Activated T-helper 2 cell treated with anti-CD3 and anti-CD28 coated beads, Interferon-gamma antibody, Interleukin-2, Interleukin-4, amounts not matched to agents 10 μg/mL and 5 μg/mL and 100 μg/mL, durations not matched to agents 14 hours and 24 hours and 36 hours (primary cell): ENCODE data around the gene METTL16. TPM values are rescaled to one million over a fixed set of nuclear protein-coding genes. Genes with fewer than 3 reads are reported as not detected.
"Not testable (repeated sequence)": the region's sequence is repeated elsewhere in the genome, so short reads cannot be mapped to it uniquely, and the experiment has no call there.

Experiments used
- DNase-seq: peaks from one replicate; pipeline ENCODE4 v3.0.0; 2021; ENCODE audit warnings: low spot score
- H3K27ac Mint-ChIP-seq: one replicate; pipeline ENCODE4 v1.8.0; 2021; ENCODE audit warnings: mixed read lengths
- H3K27me3 Mint-ChIP-seq: one replicate; pipeline ENCODE4 v1.8.0; 2021; ENCODE audit warnings: low read depth, mixed read lengths
- H3K36me3 Mint-ChIP-seq: one replicate; pipeline ENCODE4 v1.8.0; 2021; ENCODE audit warnings: low read depth, mixed read lengths
- H3K4me1 Mint-ChIP-seq: one replicate; pipeline ENCODE4 v1.8.0; 2021; ENCODE audit warnings: low read depth, mixed read lengths
- H3K4me3 Mint-ChIP-seq: one replicate; pipeline ENCODE4 v1.8.0; 2021; ENCODE audit warnings: low read depth, mild to moderate bottlenecking, moderate library complexity, mixed read lengths
- H3K9me3 Mint-ChIP-seq: one replicate; pipeline ENCODE4 v1.8.0; 2021; ENCODE audit warnings: mixed read lengths
- intact Hi-C: fragments of 100-400 bp; cut with micrococcal nuclease; formaldehyde crosslinking; loops from one replicate; pipeline ENCODE4 v1.15.1; 2023
- total RNA-seq: library from RNA; stranded (reverse); gene quantifications from 2 replicates; pipeline ENCODE4 v1.2.3, GENCODE V29; 2022

Gene METTL16
- total RNA-seq, 1 donor from 2014 or later: 49.2 TPM

DNA sequence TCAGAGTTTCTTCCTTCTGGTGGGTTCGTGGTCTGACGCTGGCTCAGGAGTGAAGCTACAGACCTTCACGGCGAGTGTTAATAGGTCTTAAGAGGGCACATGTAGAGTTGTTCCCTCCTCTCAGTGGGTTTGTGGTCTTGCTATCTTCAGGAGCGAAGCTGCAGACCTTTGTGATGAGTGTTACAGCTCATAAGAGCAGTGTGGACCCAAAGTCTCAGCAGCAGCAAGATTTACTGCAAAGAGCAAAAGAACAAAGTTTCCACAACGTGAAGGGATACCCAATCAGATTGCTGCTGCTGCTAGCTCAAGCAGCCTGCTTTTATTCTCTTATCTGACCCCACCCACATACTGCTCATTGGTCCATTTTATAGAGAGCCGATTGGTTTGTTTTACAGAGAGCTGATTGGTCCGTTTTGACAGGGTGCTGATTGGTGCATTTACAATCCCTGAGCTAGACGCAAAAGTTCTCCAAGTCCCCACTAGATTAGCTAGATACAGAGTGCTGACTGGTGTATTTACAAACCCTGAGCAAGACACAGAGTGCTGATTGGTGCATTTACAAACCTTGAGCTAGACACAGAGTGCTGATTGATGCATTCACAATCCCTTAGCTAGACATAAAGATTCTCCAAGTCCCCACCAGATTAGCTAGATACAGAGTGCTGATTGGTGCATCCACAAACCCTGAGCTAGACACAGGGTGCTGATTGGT is 19.7 kb upstream of the METTL16 start:
- intact Hi-C loops, H3K27ac Mint-ChIP-seq, H3K9me3 Mint-ChIP-seq, DNase-seq, H3K4me1 Mint-ChIP-seq, H3K27me3 Mint-ChIP-seq, H3K36me3 Mint-ChIP-seq: not testable (repeated sequence)
- peak overlapping the region; percentile 50 for H3K4me3 Mint-ChIP-seq

DNA sequence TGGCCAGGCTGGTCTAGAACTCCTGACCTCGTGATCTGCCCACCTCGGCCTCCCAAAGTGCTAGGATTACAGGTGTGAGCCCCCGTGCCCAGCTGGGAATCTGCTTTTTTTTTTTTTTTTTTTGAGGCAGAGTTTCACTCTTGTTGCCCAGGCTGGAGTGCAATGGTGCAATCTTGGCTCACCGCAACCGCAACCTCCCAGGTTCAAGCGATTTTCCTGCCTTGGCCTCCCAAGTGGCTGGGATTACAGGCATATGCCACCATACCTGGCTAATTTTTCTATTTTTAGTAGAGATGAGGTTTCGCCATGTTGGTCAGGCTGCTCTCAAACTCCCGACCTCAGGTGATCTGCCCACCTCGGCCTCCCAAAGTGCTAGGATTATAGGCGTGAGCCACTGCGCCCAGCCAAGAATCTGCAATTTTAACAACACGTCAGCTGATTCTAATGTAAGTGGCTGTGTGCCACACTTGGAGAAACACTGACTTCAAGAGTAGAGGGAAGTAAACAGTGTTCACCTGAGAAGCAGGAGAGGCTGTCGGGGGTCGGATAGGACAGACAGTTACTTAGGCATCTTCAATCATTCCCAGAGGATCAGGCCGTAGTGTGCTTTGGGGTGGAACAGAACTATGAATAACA is 10.2 kb upstream of the METTL16 start:
- DNase-seq, H3K36me3 Mint-ChIP-seq, H3K4me1 Mint-ChIP-seq, H3K9me3 Mint-ChIP-seq, intact Hi-C loops, H3K4me3 Mint-ChIP-seq, H3K27me3 Mint-ChIP-seq, H3K27ac Mint-ChIP-seq: not testable (repeated sequence)

DNA sequence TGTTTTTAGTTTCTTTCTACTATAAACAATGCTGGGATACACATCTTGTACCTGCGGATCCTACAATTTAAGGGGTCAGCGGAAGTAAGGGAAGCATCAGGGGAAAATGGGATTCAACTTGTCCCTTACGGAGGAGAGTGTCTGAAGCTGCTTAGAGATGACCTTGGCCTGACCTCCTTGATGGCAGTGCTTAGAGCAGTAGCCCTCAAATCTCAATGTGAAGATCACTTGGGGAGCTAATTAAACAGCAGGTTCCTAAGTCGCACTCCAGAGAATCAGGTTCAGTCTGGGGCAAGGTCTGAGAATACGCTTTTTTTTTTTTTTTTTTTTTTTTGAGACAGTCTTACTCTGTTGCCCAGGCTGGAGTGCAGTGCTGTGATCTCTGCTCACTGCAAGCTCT is 9.6 kb upstream of the METTL16 start:
- Mint-ChIP-seq H3K36me3 (no peaks in the 10 kb centered on the region), H3K4me1 (no peaks in the 10 kb centered on the region), H3K9me3 (no peaks in the 10 kb centered on the region), H3K27me3 (peaks cover under 1% of the 10 kb centered on the region), H3K27ac (no peak overlapping the region), H3K4me3 (no peak overlapping the region)
- intact Hi-C loops: no loop called here
- DNase-seq: no peak

DNA sequence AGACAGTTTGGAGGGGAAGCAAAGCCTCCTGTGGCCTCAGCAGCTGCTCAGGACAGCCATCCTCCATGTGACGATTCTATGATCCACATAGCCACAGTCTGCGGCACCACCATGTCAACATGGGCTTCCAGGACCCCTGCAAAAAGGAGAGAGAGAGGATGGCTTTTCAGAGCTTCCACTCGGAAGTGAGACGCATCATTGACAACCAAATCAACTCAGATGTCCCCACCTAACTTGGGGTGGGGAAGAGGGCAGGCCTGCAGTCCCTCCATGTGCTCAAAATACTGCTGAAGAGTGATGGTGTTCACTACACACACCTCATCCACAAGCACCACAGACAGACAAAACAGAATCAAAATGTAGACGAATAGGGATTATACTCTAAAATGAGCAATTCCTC is 5.9 kb upstream of the METTL16 start:
- peaks cover 3% of the 10 kb centered on the region for H3K4me1 Mint-ChIP-seq
- no peaks in the 10 kb centered on the region for H3K36me3 Mint-ChIP-seq

DNA sequence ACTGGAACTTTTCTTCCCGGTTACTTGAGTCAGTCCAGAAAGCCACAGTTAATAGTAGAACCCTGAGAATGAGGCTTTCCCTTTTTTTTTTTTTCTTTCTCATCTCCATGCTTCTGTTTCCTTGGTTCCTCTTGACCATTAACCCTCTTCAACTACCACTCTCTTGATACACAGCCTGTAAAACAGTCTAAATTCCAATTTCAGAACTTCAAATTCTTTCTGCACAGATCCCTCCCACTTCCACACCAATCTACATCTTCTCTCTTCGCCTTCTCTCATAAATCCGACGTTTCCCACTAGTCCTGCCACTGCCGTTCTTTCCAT is 588 bp downstream of the METTL16 start:
- Mint-ChIP-seq H3K4me1 (peaks cover 17% of the 10 kb centered on the region), H3K27me3 (peaks cover under 1% of the 10 kb centered on the region), H3K27ac (no peak overlapping the region), H3K36me3 (peaks cover 16% of the 10 kb centered on the region), H3K9me3 (no peaks in the 10 kb centered on the region), H3K4me3 (no peak overlapping the region)
- intact Hi-C loops: loop anchor here (2.0 kb wide), 2 partner anchors 82 to 118 kb away; partner anchors contain the start of gene PAFAH1B1
- no peak for DNase-seq

More for the DNA sequence above, 5.9 kb upstream of the METTL16 start:
- Mint-ChIP-seq H3K27ac (no peak overlapping the region), H3K27me3 (peaks cover 2% of the 10 kb centered on the region), H3K9me3 (no peaks in the 10 kb centered on the region), H3K4me3 (no peak overlapping the region)
- intact Hi-C loops: no loop called here
- DNase-seq: no peak

DNA sequence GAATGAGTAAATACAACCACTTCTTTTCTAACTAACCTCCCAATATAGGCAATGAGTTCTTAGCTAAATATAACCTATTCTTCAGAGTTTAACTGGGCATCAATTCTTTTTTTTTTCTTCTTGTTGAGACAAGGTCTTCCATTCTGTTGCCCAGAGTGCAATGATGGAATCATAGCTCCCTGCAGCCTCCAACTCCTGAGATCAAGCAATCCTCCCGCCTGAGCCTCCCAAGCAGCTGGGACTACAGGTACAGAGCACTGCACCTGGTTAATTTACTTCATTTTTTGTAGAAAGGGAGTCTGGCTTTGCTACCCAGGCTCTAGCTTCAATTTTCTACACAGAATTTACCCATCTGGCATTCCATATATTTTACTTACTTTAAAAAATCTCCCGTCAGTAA is 1.1 kb downstream of the METTL16 start:
- intact Hi-C loops: loop anchor here (2.0 kb wide), 2 partner anchors 82 to 118 kb away; partner anchors contain the start of gene PAFAH1B1
- Mint-ChIP-seq H3K4me1 (peaks cover 17% of the 10 kb centered on the region), H3K4me3 (no peak overlapping the region), H3K27me3 (no peaks in the 10 kb centered on the region), H3K27ac (peak overlapping the region; percentile 62), H3K9me3 (no peaks in the 10 kb centered on the region), H3K36me3 (peaks cover 22% of the 10 kb centered on the region)
- no peak for DNase-seq

DNA sequence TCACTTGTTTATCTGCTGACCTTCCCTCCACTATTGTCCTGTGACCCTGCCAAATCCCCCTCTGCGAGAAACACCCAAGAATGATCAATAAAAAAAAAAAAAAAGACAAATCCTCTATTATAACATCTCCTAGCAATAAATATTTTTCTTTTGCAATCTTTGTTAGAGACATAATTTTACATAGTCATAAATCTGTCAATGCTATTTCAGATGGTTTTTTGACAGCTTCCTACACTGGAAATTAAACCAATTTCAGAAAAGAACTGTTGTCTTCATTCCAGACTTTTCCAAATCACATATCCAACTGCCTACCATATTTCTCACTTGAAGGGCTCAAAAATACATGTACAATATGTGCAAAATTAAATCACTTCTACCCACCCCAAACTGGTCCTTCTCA is 3.7 kb downstream of the METTL16 start:
- peaks cover 4% of the 10 kb centered on the region for H3K9me3 Mint-ChIP-seq
- no peak overlapping the region for H3K4me3 Mint-ChIP-seq
- peaks cover 32% of the 10 kb centered on the region for H3K36me3 Mint-ChIP-seq
- intact Hi-C loops: no loop called here
- H3K27me3 Mint-ChIP-seq: no peaks in the 10 kb centered on the region
- H3K27ac Mint-ChIP-seq: no peak overlapping the region
- DNase-seq: no peak
- peaks cover 20% of the 10 kb centered on the region for H3K4me1 Mint-ChIP-seq

DNA sequence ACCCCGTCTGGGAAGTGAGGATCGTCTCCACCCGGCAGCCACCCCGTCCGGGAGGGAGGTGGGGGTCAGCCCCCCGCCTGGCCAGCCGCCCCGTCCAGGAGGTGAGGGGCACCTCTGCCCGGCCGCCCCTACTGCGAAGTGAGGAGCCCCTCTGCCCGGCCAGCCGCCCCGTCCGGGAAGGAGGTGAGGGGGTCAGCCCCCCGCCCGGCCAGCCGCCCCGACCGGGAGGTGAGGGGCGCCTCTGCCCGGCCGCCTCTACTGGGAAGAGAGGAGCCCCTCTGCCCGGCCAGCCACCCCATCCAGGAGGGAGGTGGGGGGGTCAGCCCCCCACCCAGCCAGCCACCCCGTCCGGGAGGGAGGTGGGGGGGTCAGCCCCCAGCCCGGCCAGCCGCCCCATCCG is 4.7 kb downstream of the METTL16 start:
- Mint-ChIP-seq H3K4me1 (peaks cover 19% of the 10 kb centered on the region), H3K36me3 (peaks cover 37% of the 10 kb centered on the region)
- H3K27ac Mint-ChIP-seq, H3K4me3 Mint-ChIP-seq, DNase-seq, intact Hi-C loops, H3K27me3 Mint-ChIP-seq, H3K9me3 Mint-ChIP-seq: not testable (repeated sequence)

DNA sequence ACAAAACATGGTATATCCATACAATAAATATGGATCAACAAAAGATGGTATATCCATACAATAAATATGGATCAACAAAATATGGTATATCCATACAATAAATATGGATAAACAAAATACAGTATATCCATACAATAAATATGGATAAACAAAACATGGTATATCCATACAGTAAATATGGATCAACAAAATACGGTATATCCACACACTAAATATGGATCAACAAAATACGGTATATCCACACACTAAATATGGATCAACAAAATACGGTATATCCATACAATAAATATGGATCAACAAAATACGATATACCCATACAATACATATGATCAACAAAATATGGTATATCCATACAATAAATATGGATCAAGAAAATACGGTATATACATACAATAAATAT is 8.1 kb downstream of the METTL16 start:
- Mint-ChIP-seq H3K9me3 (peaks cover 4% of the 10 kb centered on the region), H3K27me3 (no peaks in the 10 kb centered on the region), H3K27ac (no peak overlapping the region), H3K4me3 (no peak overlapping the region), H3K36me3 (peaks cover 39% of the 10 kb centered on the region), H3K4me1 (peaks cover 9% of the 10 kb centered on the region)
- no peak for DNase-seq
- intact Hi-C loops: no loop called here

DNA sequence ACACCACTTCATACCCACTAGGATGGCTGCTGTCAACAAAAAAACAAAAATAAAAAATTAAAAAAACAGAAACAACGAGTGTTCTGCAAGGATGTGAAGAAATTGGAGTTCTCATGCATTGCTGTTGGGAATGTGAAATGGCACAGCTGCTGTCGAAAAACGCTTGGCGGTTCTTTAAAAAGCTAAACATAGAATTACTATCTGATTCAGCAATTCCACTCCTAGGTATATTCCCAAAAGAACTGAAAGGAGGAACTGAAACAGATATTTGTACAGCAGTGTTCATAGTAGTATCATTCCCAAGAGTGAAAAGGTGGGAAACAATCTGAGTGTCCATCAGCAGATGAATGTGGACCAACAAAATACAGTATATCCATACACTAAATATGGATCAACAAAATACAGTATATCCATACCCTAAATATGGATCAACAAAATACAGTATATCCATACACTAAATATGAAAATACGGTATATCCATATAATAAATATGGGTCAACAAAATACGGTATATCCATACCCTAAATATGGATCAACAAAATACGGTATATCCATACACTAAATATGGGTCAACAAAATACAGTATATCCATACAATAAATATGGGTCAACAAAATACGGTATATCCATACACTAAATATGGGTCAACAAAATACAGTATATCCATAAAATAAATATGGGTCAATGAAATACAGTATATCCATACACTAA is 8.7 kb downstream of the METTL16 start:
- Mint-ChIP-seq H3K27ac (no peak overlapping the region), H3K27me3 (no peaks in the 10 kb centered on the region), H3K4me1 (peaks cover 4% of the 10 kb centered on the region), H3K4me3 (no peak overlapping the region), H3K36me3 (peaks cover 33% of the 10 kb centered on the region), H3K9me3 (peaks cover 4% of the 10 kb centered on the region)
- no peak for DNase-seq
- intact Hi-C loops: no loop called here

DNA sequence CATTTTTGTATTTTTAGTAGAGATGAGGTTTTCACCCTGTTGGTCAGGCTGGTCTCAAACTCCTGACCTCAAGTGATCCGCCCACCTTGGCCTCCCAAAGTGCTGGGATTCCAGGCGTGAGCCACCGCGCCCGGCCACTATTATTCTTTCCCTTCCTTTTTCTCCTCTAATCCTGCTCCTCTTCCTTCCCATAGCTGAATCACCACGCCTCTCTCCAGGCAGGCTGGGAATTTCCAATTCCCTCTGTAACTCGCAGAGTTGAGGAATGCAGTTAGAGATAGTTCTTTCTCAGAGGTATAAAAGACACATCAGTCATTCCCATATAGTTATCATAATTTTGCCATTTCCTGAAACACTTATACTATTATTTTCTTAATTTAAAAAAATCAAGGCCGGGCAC is 11.2 kb downstream of the METTL16 start:
- Mint-ChIP-seq H3K9me3 (peaks cover 4% of the 10 kb centered on the region), H3K36me3 (peaks cover 27% of the 10 kb centered on the region), H3K4me3 (no peak overlapping the region), H3K27me3 (no peaks in the 10 kb centered on the region), H3K4me1 (peaks cover 4% of the 10 kb centered on the region), H3K27ac (no peak overlapping the region)
- intact Hi-C loops: no loop called here
- no peak for DNase-seq

DNA sequence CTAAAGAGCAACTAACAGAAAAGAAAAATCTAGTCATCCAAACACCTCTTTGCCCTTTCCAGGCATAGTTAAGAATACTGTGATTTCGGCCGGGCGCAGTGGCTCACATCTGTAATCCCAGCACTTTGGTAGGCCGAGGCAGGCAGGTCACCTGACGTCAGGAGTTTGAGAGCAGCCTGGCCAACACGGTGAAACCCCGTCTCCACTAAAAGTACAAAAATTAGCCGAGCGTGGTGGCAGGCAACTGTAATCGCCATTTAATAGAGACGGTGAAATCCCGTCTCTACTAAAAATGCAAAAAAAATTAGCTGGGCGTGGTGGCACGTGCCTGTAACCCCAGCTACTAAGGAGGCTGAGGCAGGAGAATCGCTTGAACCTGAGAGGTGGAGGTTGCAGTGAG is 22.4 kb downstream of the METTL16 start:
- intact Hi-C loops, H3K27me3 Mint-ChIP-seq, H3K27ac Mint-ChIP-seq, H3K4me1 Mint-ChIP-seq, H3K4me3 Mint-ChIP-seq, H3K36me3 Mint-ChIP-seq, DNase-seq, H3K9me3 Mint-ChIP-seq: not testable (repeated sequence)

DNA sequence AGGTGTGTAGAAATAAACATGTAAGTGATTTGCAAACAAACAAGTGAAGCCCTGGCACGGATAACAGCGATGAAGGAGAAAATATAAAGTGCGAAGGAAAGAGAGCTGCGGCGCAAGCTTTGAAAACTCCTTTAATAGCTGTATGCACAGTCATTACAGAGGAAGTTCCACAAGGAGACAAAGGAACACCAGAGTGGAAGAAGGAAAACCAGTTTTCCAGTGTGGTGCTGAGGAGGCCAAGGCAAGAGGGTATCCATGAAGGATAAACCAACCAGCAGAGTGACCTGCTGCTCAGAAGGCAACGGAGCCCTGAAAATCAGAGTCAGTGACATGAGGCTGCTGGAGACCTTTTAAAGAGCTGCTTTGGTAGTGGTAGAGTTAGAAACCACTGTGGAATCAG is 24.4 kb downstream of the METTL16 start:
- H3K4me3 Mint-ChIP-seq: no peak overlapping the region
- intact Hi-C loops: no loop called here
- peaks cover 5% of the 10 kb centered on the region for H3K36me3 Mint-ChIP-seq
- no peaks in the 10 kb centered on the region for H3K27me3 Mint-ChIP-seq
- H3K27ac Mint-ChIP-seq: no peak overlapping the region
- DNase-seq: no peak
- no peaks in the 10 kb centered on the region for H3K9me3 Mint-ChIP-seq
- H3K4me1 Mint-ChIP-seq: peaks cover 10% of the 10 kb centered on the region
